HUDEP-2 (cell line): ENCODE data around the gene RUNX1.
"Not testable (repeated sequence)": the region's sequence is repeated elsewhere in the genome, so short reads cannot be mapped to it uniquely, and the experiment has no call there.

Experiments
- DNase-seq, 76 experiments: peaks; one replicate each; lab custom pipeline; 2025; ENCODE audit not compliant: unreplicated experiment in 76 of 76; lab: John Stamatoyannopoulos, UW

The RUNX1 gene

GRCh38 chr21:34951868-34952267 lies 97.2 kb downstream of the RUNX1 start:
- not testable (repeated sequence) for DNase-seq

GRCh38 chr21:34950980-34951379 lies 98.1 kb downstream of the RUNX1 start:
- no peak for DNase-seq

GRCh38 chr21:34949499-34949898 lies 99.6 kb downstream of the RUNX1 start:
- DNase-seq = no peak

GRCh38 chr21:34949030-34949429 lies 100.1 kb downstream of the RUNX1 start:
- DNase-seq = no peak

- DNase-seq = no peak
Measured at GRCh38 chr21:34948157-34948556, 100.9 kb downstream of the RUNX1 start.

GRCh38 chr21:34946916-34947534 lies 102.1 kb downstream of the RUNX1 start:
- DNase-seq = peak in 1 of 76 experiments; percentile 16

- no peak for DNase-seq
Measured at GRCh38 chr21:34946385-34946840, 102.7 kb downstream of the RUNX1 start.

GRCh38 chr21:34945288-34945687 lies 103.8 kb downstream of the RUNX1 start:
- DNase-seq = no peak

- no peak for DNase-seq
Measured at GRCh38 chr21:34944015-34944755, 104.9 kb downstream of the RUNX1 start.

- DNase-seq = no peak
Measured at GRCh38 chr21:34942911-34943310, 106.2 kb downstream of the RUNX1 start.

- DNase-seq = no peak
Measured at GRCh38 chr21:34941162-34941561, 107.9 kb downstream of the RUNX1 start.

GRCh38 chr21:34939673-34940331 lies 109.3 kb downstream of the RUNX1 start:
- DNase-seq = no peak

- peak in 2 of 76 experiments; percentile 16 to 18 for DNase-seq
Measured at GRCh38 chr21:34938089-34938764, 110.9 kb downstream of the RUNX1 start.

- peak in 13 of 76 experiments; percentile 8 to 49 (median 25) for DNase-seq
Measured at GRCh38 chr21:34936883-34937563, 112.1 kb downstream of the RUNX1 start.

GRCh38 chr21:34936371-34936789 lies 112.7 kb downstream of the RUNX1 start:
- DNase-seq = peak in 3 of 76 experiments; percentile 19 to 38 (median 32)

GRCh38 chr21:34935898-34936297 lies 113.2 kb downstream of the RUNX1 start:
- DNase-seq = no peak

GRCh38 chr21:34935452-34935851 lies 113.7 kb downstream of the RUNX1 start:
- no peak for DNase-seq

- DNase-seq = no peak
Measured at GRCh38 chr21:34934350-34934749, 114.8 kb downstream of the RUNX1 start.

- DNase-seq = peak in 1 of 76 experiments; percentile 15
Measured at GRCh38 chr21:34933609-34934335, 115.3 kb downstream of the RUNX1 start.

- no peak for DNase-seq
Measured at GRCh38 chr21:34932233-34932632, 116.9 kb downstream of the RUNX1 start.
